HG03280 (cell line): ENCODE results near the gene TARDBP.
A peak's percentile ranks its signal among the peaks of the same experiment; 100 is the strongest.
"Not testable (repeated sequence)": the region's sequence is repeated elsewhere in the genome, so short reads cannot be mapped to it uniquely, and the experiment has no call there.

Source experiments
- ATAC-seq: cut with Tn5 transposase; IDR thresholded peaks from one replicate; pipeline ENCODE4 v1.9.1; 2021; ENCODE audit warnings: mild to moderate bottlenecking, moderate library complexity; ENCODE audit not compliant: unreplicated experiment

The TARDBP gene

DNA sequence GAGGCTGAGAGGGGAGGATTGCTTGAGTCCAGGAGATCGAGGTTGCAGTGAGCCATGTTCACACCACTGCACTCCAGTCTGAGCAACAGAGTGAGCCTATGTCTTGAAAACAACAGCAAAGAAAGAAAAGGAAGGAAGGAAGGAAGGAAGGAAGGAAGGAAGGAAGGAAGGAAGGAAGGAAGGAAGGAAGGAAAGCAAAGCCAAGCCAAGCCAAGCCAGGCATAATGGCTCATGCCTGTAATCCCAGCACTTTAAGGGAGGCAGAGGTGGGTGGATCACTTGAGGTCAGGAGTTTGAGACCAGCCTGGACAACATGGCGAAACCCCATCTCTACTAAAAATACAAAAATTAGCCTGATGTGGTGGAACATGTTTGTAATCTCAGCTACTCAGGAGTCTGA, 20.4 kb upstream of the TARDBP start:
- not testable (repeated sequence) for ATAC-seq

DNA sequence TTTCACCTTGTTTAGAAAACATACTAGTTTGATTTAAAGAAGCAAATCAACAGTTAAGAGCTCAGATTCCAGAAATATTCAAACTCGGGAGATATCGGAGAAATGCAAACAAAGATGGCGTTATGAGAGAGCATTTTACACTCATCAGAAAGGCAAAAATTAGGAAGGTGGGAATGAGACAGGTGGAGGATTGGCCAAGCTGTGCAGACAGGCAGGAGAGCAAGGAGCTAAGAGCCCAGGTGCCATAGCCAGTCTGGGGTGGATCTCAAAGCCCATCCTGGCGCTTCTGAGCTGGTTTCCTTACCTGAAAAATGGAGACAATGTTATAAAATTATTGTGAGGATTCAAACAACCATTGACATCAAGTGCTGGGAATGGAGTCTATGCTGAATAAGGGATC, 19.6 kb upstream of the TARDBP start:
- no peak for ATAC-seq

DNA sequence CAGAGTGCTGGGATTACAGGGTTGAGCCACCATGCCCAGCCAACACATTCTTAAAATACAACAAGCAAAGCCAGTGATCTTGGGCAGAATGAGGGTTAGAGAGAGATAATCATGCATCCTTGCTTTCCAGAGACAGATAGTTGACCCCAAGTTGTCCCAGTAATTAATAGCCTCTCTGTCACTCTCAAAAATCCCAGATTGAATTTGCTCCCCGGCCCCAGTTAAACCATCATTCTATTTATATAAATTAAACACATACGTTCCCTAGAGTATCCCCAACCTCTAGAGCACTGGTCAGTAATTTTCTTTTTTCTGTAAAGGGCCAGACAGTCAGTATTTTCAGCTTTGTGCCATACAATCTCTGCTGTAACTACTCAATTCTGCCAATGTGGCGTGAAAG, 16.4 kb upstream of the TARDBP start:
- ATAC-seq: no peak

DNA sequence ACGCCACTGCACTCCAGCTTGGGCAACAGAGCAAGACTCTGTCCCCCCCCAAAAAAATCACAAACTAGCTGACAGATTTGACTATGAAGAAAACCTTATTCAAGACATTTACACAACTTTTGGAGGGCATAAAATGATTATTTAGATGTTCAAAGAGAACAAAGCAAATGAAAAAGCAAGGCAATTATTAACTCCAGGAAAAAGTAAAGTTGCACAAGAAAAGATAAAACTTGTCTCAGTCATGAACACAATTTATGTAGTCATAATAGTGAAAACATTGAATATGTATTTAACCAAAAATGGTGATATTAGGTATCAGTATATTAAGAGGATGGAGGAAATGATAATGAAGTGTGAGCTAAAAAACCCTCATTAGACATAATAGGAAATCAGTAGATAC, 11.9 kb upstream of the TARDBP start:
- no peak for ATAC-seq

DNA sequence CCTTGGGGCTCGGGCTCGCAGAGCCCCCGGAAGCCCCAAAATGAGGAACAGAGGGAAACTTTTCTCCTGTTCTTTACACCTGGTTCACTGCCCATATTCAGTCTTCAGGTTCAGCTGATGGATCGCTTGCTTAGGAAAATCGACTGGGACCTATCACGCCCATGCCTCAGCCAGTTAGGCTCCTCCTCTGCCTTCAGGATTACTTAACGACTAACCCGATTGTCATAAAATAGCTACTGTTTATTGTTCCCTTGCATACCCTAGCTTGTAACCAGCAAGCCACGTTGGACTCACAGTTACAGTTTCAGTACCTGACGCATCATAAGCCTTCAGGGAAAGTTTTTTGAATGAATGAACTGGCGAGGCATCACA, 692 bp downstream of the TARDBP start:
- ATAC-seq: no peak

DNA sequence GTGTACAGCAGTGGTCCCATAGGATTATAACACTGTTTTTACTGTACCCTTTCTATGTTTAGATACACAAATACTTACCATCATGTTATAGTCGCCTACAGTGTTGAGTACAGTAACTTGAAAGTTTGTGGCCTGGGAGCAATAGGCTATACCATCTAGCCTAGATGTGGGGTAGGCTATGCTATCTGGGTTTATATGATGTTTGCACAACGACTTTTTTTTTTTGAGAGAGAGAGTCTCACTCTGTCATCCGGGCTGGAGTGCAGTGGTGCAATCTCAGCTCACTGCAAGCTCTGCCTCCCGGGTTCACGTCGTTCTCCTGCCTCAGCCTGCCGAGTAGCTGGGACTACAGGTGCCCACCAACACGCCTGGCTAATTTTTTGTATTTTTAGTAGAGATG, 6.9 kb downstream of the TARDBP start:
- not testable (repeated sequence) for ATAC-seq

DNA sequence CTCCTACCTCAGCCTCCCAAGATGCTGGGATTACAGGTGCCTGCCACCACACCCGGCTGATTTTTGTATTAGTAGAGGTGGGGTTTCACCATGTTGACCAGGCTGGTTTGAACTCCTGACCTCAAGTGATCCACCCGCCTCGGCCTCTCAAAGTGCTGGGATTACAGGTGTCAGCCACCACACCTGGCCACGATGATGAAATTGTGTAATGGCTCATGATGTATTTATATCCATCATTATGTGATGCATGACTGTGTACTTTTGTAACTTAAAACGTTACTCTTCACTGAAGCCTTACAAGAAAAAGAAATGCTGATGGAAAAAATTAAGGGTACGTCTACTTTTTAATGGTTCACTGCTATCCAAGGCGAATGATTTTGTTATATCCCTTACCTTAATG, 7.5 kb downstream of the TARDBP start:
- ATAC-seq: no peak

DNA sequence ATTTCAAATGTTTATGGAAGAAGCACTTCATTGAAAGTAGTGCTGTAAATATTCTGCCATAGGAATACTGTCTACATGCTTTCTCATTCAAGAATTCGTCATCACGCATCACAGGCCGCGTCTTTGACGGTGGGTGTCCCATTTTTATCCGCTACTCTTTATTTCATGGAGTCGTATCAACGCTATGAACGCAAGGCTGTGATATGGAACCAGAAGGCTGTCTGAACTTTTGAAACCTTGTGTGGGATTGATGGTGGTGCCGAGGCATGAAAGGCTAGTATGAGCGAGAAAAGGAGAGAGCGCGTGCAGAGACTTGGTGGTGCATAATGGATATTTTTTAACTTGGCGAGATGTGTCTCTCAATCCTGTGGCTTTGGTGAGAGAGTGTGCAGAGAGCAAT, 10.7 kb downstream of the TARDBP start:
- no peak for ATAC-seq

DNA sequence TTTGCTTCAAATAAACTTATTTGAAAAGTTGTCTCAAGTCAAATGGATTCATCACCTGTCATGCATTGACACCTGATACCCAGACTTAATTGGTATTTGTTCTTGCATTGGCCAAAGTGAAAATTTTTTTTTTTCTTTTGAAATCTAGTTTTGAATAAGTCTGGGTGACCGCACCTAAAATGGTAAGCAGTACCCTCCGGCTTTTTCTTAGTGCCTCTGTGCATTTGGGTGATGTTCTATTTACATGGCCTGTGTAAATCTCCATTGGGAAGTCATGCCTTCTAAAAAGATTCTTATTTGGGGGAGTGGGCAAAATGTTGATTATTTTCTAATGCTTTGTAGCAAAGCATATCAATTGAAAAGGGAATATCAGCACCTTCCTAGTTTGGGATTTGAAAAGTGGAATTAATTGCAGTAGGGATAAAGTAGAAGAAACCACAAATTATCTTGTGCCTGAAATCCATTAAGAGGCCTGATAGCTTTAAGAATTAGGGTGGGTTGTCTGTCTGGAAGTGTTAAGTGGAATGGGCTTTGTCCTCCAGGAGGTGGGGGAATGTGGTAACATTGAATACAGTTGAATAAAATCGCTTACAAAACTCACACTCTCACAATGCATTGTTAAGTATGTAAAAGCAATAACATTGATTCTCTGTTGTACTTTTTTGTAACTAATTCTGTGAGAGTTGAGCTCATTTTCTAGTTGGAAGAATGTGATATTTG, 11.9 kb downstream of the TARDBP start:
- ATAC-seq: no peak

DNA sequence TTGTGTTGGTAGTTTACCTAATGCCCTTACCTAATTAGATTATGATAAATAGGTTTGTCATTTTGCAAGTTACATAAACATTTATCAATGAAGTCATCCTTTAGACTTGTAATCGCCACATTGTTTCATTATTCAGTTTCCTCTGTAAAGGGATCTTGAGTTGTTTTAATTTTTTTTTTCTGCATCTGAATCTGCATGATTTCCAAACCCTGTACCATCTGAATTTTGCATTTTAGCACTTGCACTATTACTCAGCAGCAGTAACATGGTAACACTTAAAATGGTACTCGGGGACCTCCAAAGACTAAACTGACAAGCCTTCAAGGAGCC, 12.4 kb downstream of the TARDBP start:
- ATAC-seq: no peak

DNA sequence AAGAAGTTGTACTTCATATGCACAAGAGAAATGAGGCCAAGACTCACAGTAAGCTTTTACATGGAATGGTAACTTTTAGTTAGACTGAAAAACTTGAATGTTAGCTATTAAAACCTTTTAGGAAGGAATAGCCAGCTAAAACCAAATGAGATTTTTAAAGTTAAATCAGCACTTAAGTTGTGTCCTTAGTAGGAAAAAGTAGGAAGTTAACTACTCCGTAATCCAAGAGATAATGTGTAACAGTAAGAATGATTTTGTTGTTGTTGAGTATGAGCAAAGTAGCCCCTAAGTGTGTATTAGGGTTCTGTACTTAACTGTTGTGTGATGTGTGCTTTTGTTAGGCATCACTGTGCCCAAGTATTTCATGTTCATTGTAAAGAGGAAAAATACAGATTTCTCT, 13.2 kb downstream of the TARDBP start:
- no peak for ATAC-seq

DNA sequence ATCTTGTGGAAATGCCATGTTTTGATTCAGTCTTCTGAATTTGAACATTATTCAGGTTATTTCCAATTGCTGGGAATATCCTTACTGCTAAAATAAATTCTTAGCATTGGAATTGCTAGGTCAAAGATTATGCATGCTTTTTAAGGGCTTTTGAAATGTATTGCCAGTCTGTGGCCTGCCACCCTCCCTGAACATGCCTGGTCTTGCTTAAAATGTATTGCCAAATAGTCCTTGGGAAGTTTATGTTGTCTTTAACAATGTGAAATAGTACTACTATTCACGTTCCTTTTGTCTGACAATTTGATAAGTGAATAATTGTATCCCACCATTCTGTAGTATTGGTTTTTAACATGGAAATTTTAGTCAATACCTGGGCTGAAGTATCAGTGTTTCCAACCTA, 13.6 kb downstream of the TARDBP start:
- no peak for ATAC-seq

DNA sequence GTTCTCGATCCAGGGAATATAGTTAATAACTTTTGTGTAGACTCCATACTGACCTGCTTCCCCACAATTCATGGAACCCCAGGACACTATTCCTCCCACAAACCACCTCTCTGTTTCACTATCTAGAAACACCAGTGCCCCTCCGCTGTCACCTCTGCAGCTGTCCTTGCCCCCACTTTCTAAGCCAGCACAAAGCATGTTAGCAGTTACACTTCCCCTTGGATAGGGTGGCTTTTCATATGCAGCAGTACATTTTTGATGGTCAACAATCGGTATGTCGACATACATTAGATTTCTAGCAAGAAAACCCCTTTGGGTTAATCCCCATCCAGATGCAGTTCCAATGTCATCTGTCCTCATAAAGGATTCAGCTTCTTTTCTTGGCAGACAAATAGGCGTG, 14.4 kb downstream of the TARDBP start:
- ATAC-seq: no peak

DNA sequence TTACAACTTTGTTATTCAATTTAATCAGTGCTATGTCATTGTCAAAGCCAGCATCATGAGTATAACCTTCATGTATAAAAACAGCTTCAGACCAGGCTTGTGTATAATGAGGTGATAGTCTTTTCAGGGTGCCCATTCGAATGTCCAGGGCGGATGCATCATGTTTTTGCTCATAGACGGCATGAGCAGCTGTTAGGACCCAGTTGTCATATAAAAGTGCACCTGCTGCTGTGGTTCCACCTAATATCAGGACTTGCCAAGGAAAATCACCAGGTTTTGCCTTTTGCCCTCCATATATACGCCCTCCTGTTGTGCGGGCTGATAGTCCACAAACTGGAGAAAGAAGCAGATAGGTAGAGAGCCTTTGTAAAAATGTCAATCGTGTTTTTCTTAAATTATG, 14.9 kb downstream of the TARDBP start:
- ATAC-seq: no peak

DNA sequence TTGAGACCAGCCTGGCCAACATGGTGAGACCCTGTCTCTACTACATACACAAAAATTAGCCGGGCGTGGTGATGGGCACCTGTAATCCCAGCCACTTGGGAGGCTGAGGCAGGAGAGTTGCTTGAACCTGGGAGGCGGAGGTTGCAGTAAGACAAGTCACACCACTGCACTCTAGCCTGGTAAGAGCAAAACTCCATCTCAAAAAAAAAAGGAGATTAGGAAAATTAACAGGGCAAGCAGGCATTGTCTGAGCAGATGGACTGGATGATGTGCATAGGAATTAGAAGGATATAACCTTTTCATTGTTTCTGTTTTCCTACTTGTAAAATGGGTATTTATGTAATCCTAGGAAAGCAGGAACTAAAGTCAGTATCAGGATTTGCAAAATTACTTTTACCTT, 15.6 kb downstream of the TARDBP start:
- ATAC-seq: no peak

DNA sequence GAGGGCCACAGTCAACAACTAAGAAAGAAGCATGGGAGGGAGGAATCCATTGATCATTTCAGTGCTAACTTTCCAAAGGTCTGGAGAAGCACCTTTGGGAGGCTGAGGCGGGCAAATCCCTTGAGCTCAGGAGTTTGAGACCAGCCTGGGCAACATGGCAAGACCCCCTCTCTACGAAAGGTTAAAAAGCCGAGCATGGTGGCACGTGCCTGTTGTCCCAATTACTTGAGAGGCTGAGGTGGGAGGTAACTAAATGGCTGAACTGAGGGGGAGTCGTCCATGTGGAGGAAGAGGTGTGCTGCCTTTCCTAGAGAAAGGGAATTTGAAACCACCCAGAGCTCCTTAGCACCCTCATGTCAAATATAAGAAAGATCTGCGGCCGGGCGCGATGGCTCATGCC, 18.4 kb downstream of the TARDBP start:
- ATAC-seq: no peak

DNA sequence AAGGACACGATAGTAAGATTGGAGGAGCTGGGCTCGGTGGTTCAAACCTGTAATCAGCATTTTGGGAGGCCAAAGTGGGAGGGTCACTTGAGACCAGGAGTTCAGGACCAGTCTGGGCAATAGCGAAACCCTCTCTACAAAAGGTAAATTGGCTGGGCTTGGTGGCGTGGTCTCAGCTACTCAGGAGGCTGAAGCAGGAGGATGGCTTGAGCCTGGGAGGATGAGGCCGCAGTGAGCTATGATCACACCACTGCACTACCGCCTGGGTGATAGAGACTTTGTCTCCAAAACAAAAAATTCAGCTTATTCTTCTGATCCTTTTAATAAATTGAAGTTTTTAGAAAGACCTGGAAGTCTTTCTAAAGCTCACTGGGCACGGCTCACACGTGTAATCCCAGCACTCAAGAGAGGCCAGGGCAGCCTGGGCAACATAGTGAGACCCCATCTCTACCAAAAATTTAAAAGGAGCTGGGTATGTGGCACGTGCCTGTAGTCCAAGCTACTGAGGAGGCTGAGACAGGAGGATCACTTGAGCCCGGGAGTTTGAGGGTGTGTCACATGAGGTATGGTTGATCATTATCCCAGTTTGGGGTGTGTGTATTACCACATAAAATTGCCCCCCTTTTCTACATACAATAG, 19.3 kb downstream of the TARDBP start:
- ATAC-seq: no peak

DNA sequence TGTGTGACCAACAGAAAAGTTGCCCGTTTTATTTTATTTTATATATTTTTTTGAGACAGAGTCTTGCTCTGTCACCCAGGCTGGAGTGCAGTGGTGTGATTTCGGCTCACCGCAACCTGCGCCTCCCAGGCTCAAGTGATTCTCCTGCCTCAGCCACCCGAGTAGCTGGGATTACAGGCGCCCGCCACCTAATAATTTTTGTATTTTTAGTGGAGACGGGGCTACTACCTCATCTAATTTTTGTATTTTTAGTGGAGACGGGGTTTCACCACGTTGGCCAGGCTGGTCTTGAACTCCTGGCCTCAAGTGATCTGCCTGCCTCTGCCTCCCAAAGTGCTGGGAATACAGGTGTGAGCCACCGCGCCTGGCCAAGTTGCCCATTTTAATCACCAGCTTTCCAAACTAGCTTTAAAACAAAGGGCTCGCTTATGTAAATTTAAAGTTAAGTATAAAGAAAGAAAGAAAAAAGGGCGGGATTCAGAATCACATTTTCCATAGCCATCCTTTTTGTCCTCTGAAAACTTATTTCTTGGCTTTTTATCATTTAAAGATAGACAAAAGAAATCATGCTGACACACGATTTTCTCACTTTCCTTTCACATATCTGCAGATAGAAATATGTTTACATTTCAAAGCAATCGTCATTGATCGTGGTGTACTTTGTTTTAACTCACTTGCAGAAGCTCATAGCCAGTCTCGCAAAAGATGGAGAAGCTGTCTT, 24.7 kb downstream of the TARDBP start:
- ATAC-seq: not testable (repeated sequence)

DNA sequence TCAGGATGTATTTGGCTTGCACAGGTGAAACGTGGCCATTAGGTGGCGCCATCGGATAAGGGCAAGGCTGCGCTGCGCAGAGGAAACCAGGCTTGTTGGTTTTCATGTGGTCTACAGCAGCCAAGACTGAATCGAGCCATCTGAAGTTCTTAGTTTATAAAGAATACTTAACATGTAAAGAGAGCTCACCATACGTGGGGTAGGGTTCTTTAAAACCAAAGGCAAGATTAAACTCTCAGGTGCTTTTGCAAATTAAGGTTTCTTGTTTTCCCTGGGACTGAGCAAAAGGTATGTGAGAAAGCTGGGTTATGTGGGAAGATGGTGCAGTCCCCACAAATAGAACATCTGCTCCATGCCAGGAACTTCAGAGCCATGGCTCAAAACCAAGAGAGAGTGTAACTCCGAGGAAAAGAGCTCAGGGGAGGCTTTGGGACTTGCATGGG, 25.3 kb downstream of the TARDBP start:
- ATAC-seq: peak; percentile 60

DNA sequence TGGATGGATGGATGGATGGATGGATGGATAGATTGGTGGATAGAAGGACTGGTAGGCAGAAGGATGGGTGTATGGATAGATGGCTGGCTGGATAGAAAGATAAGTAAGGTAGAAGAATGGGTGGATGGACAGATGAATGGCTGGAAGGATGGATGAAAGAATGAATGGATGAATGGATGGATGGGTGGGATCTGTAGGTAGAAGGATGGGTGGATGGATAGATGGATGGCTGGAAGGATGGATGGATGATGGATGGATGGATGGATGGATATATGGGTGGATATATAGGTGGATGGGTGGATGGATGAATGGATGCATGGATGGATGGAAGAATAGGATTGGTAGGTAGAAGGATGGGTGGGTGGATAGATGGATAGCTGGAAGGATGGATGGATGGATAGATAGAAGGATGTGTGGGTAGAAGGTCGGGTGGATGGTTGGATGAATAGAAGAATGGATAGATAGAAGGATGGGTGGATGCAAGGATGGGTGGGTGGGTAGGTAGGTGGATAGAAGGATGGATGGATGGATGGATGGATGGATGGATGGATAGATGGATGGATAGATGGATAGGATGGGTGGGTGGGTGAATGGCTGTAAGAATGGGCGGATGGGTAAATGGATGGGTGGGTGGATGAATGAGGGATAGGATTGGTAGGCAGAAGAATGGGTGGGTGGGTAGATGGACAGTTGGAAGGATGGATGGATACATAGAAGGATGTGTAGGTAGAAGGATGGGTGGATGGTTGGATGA, 27.1 kb downstream of the TARDBP start:
- no peak for ATAC-seq

DNA sequence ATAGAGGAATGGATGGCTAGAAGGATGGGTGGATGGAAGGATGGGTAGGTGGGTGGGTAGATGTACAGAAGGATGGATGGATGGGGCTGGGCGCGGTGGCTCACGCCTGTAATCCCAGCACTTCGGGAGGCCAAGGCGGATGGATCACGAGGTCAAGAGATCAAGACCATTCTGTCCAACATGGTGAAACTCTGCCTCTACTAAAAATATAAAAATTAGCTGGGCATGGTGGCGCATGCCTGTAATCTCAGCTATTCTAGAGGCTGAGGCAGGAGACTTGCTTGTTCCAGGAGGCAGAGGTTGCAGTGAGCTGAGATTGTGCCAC, 27.6 kb downstream of the TARDBP start:
- not testable (repeated sequence) for ATAC-seq

DNA sequence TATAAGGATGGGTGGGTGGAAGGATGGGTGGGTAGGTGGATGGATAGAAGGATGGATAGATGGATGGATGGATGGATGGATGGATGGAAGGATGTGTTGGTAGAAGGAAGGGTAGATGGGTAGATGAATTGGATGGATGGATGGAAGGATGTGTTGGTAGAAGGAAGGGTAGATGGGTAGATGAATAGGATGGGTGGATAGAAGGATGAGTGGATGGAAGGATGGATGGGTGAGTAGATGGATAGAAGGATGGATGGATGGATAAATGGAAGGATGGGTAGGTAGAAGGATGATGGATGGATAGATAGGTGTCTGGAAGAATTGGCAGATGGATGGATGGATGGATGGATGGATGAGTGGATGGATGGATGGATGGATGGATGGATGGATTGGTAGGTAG, 28.6 kb downstream of the TARDBP start:
- no peak for ATAC-seq
